HG03280 (cell line): ENCODE results near the gene FBXO44.
A peak's percentile ranks its signal among the peaks of the same experiment; 100 is the strongest.
"Not testable (repeated sequence)": the region's sequence is repeated elsewhere in the genome, so short reads cannot be mapped to it uniquely, and the experiment has no call there.

Experiments
- ATAC-seq: cut with Tn5 transposase; IDR thresholded peaks from one replicate; pipeline ENCODE4 v1.9.1; 2021; ENCODE audit warnings: mild to moderate bottlenecking, moderate library complexity; ENCODE audit not compliant: unreplicated experiment

FBXO44 gene, protein sequence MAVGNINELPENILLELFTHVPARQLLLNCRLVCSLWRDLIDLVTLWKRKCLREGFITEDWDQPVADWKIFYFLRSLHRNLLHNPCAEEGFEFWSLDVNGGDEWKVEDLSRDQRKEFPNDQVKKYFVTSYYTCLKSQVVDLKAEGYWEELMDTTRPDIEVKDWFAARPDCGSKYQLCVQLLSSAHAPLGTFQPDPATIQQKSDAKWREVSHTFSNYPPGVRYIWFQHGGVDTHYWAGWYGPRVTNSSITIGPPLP

DNA sequence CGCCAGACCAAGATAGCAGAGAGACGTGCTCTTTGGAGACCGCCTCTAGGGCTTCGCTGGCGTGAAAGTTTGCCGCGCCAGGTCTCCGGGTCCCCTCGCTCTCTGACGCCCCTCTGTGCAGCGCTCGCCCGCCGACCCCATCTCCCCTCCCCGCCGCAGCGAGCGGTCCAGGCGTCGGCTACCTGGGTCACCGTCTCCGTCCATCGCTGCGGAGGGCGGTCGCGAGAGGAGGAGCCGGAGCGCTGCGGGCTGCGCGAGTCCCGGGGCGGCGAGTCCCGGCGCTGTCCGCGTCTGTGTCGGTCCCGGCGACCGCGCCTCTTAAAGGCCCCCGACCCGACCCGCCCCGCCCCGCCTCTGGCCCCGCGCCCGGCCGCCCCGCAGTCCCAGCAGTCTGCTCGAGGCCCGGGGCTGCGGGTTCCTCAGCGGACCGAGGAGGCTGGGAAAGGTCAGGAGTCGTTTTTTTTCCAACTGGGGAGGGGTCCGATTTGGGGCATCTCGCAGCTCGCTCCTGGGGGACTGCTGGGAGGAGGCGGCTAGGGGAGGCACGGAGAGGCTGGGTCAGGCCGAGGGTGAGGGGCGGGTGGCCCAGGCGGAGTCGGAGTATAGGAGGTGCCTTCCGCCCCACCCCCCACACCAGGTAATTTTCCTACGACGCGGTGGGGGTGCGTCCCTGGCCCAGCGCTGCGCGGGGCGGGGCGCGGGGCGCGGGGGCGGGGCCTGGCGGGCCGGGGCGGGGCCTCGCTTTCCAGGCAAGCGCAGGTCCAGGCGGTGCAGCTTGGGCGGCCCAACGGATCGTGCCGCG lies at the start of gene FBXO44, which contains the start of gene FBXO2:
TSS of gene FBXO44 (plus strand) at position 741 of the 802 bp plus-strand sequence. CDS start 959 bp downstream, outside the sequence.
TSS of gene FBXO2 (minus strand) at position 293 of the 802 bp plus-strand sequence. CDS start at position 204, 89 bp downstream.
- ATAC-seq: peak; percentile 65

DNA sequence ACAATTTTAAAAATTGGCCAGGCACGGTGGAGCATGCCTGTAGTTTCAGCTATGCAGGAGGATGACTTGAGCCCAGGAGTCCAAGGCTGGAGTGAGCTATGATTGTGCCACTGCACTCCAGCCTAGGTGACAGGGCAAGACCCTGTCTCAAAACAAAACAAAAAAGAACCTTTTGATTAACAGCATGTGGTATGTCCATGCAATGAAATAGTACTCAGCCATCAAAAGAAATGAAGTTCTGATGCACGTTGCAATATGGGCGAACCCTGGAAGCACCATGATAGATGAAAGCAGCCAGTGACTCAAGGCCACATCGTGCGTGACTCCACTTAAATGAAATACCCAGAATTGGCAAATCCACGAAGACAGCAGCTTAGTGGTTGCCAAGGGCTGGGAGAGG lies 47.9 kb upstream of the FBXO44 start:
- ATAC-seq: no peak

DNA sequence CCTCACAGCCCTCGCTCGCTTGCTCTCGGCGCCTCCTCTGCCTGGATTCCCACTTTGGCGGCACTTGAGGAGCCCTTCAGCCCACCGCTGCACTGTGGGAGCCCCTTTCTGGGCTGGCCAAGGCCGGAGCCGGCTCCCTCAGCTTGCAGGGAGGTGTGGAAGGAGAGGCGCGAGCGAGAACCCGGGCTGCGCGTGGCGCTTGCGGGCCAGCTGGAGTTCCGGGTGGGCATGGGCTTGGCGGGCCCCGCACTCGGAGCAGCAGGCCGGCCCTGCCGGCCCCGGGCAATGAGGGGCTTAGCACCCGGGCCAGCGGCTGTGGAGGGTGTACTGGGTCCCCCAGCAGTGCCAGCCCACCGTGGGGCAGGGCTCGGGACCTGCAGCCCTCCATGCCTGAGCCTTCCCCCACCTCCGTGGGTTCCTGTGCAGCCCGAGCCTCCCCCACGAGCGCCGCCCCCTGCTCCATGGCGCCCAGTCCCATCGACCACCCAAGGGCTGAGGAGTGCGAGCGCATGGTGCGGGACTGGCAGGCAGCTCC lies 46.0 kb upstream of the FBXO44 start:
- not testable (repeated sequence) for ATAC-seq

DNA sequence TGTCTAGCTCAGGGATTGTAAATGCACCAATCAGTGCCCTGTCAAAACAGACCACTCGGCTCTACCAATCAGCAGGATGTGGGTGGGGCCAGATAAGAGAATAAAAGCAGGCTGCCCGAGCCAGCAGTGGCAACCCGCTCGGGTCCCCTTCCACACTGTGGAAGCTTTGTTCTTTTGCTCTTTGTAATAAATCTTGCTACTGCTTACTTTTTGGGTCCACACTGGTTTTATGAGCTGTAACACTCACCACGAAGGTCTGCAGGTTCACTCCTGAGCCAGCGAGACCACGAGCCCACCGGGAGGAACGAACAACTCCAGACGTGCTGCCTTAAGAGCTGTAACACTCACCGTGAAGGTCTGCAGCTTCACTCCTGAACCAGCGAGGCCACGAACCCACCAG lies 45.3 kb upstream of the FBXO44 start:
- not testable (repeated sequence) for ATAC-seq

DNA sequence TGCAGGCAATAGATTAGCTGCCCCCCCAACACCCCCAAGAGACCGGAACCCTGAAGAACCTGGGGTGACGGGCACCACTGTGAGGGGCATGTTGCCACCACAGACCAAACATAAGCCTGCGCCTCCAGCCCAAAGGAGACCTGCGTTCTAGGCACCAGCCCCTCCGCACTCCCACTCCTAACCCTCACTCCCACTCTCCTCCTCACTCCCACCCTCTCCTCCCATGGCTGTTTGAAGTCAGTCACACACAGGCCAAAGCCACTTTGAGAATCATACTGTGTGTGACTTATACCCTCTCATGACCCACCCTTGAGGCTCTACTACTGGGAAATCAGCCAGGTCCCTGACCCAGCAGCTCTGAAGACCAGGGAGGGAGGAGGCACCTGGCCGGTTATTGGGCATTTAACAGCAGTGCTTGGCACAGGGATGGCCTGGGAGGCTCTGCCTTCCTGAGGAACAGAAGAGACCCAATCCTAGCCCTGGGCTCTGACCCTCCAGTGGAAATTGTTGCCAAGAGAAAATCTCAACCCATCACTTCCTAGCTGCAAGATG lies 44.0 kb upstream of the FBXO44 start:
- no peak for ATAC-seq

DNA sequence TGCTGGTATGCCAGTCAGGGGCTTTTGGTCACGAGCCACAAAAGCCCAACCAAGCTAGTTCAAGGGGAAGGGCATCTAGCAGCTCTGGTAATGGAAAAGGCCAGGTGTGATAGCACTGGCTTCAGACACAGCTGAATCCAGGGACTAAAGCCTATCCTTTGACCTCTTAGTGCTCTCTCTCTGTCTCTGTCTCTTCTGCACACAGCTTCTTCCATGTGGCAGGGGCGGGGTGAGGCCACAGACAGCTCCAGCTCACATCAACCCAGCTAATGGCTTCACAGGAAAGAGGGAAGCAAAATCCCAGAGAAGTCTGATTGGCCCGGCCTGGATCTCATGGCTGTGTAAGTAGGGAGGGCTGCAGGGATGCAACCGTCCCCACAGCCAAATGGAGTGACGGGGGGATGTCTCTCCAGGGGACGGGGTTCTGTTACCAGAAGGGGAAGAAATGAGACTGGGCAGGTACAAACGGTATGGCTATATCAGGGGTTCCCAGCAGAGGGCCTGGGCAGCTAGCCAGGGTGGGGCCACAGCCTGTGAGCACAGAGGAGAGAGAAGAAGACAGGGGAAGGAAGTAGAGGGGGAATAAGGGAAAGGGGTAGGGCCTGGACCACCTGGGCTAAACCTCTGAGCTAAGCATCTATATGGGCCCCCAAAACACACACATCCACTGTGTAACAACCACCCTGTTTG lies 42.9 kb upstream of the FBXO44 start:
- no peak for ATAC-seq

DNA sequence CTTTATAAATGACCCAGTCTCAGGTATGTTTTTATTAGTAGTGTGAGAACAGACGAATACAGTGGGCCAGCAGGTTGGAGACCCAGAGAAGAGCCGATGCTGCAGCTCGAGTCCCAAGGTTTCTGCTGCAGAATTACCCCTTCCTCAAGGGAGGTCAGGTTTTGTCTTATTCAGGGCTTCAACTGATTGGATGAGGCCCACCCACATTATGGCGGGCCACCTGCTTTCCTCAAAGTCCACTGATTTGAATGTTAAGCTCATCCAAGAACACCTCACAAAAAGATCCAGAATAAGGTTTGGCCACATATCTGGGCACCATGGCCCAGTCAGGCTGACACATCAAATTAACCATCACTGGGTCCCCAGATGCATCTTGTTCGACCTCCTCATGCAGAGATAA lies 41.3 kb upstream of the FBXO44 start:
- no peak for ATAC-seq

DNA sequence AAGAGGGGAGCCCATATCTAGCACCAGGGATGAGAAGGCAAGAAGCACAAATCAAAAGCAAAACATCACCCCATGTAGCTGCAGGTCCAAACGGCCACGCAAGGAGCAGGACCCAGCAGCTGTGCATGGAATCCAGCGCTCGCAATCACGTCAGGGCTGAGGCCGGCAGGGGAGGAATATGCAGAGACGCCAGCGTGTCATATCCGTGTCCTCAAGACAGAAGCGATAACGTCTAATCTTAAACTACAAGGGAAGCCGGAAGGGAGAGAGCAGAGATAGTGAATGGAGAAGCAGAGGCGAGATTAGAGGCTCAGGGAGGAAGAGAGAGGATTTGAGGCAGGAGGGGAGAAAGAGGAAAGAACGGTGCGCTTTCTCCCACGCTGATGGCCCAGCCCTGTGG lies 39.6 kb upstream of the FBXO44 start:
- ATAC-seq: no peak

DNA sequence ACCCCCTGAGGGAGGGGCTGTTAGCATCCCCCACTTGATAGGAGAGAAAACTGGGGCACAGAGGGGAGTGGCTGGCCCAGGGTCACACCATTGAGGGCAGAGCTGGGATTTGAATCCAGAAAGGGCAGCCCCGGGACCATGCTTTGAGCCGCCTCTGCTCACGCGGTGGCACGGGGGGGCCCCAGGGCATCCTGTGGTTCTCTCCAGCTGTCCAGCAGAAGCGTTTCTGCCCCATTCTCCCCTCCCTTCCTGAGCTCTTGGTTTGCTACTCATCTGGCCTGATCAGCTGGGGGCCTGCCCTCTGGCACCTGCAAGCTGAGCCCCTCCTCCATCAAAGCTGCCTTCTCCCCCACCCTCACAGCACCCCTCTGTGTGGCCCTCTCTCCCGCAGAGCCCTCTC lies 37.9 kb upstream of the FBXO44 start:
- ATAC-seq: no peak

DNA sequence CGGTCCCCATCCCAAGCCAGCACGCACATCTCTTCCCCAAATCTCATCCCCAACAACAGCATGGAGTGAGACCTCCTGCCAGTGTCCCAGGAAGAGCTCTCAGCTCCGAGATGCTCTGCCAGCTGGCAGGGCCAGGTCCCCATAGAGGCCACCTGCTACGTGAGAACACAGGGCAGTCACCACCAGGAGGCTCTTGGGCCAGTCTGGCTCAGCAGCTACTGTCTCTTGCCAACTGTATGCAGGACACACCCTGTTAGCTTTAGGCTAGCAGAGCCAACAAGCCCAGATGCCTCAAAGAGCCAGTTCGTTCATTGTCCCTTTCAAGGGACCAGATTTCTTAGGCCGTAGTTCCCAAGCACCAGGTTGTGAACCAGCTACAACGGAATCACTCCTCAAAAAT lies 37.4 kb upstream of the FBXO44 start:
- no peak for ATAC-seq

DNA sequence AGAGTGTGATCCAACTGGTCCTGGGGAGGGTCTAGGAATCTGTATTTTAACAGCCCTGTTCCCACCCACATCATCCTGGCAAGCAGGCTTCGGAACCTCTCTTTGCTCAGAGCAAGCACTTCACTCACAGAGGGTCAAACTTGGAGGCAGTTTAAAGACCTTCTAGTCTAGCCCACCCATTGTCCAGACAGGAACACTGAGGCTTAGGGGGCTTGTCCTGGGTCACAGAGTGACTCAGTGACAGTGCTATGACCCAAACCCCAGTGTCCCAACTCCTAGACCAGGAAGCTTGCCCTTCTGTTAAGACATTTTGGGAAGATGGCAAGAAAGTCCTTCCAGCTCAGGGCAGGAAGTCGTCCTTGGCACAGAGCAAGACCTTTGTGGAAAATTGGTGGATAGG lies 36.9 kb upstream of the FBXO44 start:
- no peak for ATAC-seq

DNA sequence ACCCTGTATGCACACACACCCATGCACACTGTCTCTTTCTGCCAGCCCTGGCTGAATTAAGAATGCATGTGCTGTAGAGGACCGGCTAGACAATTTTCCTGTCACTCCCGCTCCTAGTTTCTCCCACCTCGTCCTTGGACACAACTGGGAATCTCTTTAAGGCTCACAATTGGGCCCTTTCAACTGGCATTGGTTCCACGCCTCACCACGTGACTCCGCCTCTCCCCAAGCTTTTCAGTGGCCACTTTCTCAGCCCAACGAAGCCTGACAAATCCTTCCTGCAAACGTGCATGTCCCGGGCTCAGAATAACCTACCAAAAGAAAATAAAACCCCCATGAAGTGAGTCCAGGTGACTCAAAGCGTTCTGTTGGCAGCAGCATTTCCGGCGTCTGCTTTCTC lies 34.3 kb upstream of the FBXO44 start:
- no peak for ATAC-seq

DNA sequence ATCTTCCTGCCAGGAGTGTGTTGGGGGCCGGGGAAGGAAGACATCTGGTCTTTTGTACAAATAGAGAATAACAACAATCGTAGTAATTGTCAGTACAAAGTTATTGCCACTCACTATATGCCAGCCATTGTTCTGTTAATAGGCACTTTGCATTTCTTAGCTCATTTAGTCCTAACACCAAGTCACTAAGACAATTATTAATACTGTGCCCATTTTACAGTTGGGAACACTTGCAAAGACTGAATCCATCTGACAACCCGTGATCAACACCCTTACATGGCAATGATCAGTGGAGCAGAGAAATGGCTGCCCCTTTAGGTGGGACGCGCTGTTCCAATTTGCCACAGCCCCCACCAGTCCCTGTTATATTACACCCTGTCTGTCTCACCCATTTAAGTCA lies 33.8 kb upstream of the FBXO44 start:
- ATAC-seq: no peak

DNA sequence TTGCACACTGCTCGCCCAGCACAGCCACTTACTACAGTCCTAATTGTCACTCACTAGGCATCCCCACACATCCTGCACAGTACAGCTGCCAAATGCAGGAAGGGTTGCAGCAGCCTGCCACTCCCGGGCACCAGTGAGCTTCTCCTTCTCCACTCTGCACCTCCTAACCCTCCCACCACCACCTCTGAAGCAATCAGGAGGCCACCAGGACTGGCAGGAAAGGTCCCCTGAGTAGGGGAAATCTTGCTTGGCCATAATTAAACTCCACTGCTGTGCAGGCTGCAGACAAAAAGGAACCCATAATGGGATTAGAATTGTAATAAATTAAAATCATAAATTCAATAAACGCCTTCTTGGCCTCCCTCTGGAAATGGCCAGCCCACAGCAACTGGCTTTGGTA lies 32.3 kb upstream of the FBXO44 start:
- no peak for ATAC-seq

DNA sequence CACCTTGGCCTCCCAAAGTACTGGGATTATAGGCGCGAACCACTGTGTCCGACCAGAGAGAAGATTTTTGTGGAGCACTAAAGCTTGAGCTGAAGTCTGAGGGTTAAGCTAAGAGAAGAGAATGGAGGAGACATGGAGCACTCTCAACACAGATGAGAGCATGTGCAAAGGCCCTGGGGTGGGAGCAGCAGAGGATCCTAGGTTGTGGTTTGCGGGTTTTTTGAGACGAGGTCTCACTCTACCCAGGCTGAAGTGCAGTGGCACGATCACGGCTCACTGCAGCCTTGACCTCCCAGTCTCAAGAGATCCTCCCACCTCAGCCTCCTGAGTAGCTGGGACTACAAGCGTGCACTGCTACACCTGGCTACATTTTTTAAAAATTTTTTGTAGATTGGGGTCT lies 31.0 kb upstream of the FBXO44 start:
- no peak for ATAC-seq

DNA sequence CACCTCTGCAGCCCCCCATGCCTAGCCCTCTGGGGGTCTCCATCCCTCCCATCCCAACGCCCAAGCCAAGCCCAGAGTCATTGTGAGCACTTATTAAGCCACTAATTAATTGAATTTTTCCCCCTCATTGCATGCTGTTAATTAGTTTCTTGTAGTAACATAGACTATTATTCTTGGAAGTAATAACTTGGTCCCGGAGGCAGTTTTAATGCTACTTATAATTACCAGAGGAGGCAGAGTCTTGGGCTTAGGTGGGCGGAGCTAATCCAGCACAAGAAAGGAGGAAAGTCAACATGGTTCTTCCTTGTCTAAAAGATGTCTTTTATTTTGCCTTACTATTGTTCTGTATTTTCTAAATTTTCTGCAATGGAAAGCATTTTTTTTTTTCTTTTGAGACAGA lies 28.1 kb upstream of the FBXO44 start:
- no peak for ATAC-seq

DNA sequence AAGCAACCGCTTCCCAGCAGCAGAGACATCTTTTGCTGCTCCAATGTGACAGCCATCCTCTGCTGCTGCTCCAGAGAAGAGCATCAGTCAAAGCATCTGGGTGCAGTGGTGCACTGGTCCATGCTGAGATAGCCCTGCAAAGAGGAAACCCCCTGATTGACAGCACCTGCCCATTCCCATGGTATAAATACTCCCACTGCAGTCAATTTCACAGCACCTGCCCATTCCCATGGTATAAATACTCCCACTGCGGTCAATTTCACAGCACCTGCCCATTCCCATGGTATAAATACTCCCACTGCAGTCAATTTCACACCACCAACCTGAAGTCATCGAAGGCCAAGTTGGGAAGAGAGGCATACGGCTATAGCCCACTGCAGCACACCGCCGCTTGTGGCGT lies 25.9 kb upstream of the FBXO44 start:
- ATAC-seq: no peak

DNA sequence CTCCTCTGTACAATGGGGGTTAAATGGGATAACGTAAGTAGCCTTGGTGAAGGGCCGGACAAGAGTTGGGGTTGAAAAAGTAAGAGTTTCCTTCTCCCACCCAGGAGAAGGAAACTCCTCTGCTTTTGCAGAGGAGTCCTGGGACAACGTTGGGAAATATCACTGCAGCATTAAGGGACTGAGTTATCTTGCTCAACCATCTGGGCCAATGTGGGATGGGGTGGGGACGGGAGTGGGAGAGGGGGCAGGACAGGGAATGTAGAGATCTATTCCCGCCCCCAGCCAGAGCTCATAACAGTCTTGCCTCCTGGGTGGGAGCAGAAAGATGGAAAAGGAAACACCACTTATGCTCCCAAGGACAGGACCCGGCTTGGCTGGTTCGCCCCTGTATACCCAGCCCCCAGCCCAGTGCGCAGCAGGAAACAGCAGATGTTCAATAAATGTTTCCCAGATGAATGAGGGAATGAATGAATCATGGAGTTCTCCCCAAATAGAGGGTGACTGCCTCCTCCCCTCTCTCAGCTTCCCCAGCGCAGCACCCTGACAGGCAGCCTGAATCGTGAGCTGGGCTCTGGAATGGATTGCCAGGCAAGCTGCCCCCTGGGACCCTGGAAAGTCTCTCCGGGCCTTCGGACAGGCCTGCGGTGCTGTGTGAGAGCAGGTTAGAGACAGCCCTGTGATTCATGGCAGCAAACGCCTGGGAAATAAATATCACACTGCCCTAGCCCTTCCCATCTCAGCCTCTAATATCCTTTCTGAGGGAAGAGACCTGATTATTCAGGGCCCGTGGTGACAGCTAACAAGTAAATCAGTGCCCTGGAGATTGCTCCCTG lies 25.3 kb upstream of the FBXO44 start:
- no peak for ATAC-seq

DNA sequence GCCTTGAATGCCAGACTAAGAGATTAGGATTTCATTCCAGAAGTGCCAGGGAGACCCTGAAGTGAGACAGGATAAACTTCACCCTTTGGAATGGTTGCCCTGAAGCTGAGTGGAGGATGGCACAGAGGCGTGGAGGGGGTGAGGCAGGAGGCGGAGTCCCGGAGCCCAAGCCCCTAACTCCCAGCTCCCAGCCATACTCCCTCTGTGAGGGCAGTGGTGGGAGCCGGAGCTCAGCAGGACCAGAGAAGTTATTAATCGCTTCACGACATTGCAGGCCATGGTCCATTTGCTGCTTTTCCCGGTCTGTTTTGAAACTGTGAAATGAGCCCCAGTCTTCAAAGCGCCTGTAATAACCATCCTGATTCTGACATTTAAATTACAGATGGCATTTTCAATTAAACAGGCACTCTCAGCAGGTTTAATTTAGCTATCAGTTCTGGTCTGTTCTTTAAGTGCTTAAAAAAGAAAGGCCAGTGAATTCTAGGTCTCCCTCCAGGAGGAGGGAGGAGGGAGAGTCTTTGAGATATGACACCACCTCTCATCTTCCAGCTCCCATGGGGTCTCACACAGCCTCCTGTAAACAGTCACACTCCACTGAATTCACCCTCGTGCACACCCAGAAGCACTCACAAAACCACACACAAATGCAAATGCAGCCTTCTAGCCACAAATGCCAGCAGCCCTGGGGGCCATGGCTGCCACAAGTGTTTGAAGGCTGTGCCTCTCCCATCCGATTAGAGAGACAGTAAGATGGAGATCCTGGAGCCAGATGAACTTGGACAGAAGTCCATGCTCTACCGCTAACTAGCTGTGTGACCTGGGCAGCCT lies 20.1 kb upstream of the FBXO44 start:
- no peak for ATAC-seq
